Measurements from ENCODE around the gene CFAP90. TPM values are rescaled to one million over a fixed set of nuclear protein-coding genes. Genes with fewer than 3 reads are reported as not detected.

Gene CFAP90
- total RNA-seq, 4 donors from 2014 or later: not detected

DNA sequence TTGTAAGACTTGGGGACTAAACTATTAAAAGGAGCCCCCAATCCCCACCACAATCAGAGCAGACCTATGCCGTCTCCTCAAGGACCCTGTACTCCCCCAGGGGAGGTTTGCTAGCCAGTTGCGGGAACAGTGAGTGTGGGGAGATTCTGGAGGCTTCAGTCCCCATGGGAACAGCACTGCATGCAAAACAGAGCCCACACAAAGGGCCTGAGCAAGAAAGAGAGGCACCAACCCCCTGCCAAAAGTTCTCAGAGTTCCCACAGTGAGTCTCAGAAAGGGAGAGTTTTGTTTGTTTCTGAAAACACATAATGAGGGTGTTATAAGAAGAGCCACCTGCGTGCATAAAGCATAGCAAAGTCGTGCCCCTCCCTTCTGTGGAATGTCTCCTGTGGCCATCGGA is 56.6 kb downstream of the CFAP90 start:
- Histone ChIP-seq H3K27ac (no peak overlapping the region), H3K9me3 (no peaks in the 10 kb centered on the region), H3K4me1 (no peaks in the 10 kb centered on the region), H3K4me3 (no peak overlapping the region), H3K36me3 (no peaks in the 10 kb centered on the region), H3K27me3 (no peaks in the 10 kb centered on the region)
- no peak for TF ChIP-seq POLR2A (IDR thresholded peaks at IDR 0.05)
- TF ChIP-seq, protein P1, sequence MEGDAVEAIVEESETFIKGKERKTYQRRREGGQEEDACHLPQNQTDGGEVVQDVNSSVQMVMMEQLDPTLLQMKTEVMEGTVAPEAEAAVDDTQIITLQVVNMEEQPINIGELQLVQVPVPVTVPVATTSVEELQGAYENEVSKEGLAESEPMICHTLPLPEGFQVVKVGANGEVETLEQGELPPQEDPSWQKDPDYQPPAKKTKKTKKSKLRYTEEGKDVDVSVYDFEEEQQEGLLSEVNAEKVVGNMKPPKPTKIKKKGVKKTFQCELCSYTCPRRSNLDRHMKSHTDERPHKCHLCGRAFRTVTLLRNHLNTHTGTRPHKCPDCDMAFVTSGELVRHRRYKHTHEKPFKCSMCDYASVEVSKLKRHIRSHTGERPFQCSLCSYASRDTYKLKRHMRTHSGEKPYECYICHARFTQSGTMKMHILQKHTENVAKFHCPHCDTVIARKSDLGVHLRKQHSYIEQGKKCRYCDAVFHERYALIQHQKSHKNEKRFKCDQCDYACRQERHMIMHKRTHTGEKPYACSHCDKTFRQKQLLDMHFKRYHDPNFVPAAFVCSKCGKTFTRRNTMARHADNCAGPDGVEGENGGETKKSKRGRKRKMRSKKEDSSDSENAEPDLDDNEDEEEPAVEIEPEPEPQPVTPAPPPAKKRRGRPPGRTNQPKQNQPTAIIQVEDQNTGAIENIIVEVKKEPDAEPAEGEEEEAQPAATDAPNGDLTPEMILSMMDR (IDR thresholded peaks at IDR 0.05): no peak
- DNase-seq: no peak

DNA sequence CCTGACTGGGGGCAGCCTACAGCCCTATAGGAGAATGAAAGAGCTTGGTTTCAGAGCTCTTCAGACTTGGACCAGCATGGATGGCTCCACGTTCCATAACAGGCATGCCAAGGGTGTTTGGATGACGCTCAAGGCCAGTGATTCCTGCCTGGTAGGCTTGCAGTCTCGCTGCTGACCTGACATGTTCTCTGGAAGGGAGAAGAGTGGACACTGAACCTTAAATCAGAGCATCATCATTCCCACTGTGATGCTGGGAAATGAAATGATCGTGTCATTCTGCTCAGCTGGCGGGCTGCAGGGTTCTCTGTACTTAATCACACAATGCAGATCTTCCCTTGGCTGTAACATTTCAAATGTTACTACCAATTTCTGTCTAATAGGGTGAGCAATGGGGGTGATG is 57.0 kb downstream of the CFAP90 start:
- no peak for DNase-seq
- no peak overlapping the region for H3K4me3 ChIP-seq
- H3K4me1 ChIP-seq: no peaks in the 10 kb centered on the region
- TF ChIP-seq, protein P1 (IDR thresholded peaks at IDR 0.05): no peak
- TF ChIP-seq POLR2A (IDR thresholded peaks at IDR 0.05): no peak
- H3K9me3 ChIP-seq: no peaks in the 10 kb centered on the region
- H3K36me3 ChIP-seq: no peaks in the 10 kb centered on the region
- H3K27ac ChIP-seq: no peak overlapping the region
- H3K27me3 ChIP-seq: no peaks in the 10 kb centered on the region

DNA sequence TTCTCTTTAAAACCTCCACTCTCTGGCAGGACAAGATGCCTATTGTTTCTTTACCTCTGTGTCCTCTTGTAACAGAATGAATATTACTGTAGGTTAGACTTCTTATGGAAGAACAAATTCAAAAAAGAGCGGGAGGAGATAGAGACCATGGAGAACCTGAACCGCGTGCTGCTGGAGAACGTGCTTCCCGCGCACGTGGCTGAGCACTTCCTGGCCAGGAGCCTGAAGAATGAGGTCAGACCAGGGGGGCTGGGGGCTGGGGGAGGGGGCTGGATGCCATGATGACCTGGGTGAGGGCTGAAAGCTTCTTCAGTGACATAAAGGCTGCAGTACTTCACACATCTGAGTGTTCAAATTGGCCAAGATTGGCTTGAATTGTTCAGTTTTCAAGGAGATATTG is 61.4 kb downstream of the CFAP90 start:
- H3K36me3 ChIP-seq: no peaks in the 10 kb centered on the region
- no peaks in the 10 kb centered on the region for H3K9me3 ChIP-seq
- no peak for DNase-seq
- H3K27ac ChIP-seq: no peak overlapping the region
- no peaks in the 10 kb centered on the region for H3K4me1 ChIP-seq
- no peak overlapping the region for H3K4me3 ChIP-seq
- no peaks in the 10 kb centered on the region for H3K27me3 ChIP-seq
- TF ChIP-seq, protein P1 (IDR thresholded peaks at IDR 0.05): no peak
- TF ChIP-seq POLR2A (IDR thresholded peaks at IDR 0.05): no peak

DNA sequence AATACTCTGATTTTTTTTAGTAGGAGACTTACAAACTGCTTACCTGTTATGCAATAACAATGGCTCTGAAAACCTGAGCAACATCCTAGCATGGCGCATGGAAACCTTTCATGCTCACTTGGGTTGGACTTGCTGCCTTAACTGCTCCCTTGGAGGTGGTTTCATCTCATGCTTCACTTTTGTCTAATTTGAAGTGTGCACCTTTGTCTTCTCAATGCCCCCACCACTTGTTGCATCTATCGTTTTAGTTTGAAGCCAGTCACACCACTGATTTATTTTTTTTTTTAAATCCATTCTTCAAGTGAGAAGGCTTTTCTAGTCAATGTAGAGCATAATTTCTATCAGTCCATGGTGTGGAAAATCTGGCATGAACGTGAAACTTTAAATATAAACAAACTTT is 63.2 kb downstream of the CFAP90 start:
- no peaks in the 10 kb centered on the region for H3K27me3 ChIP-seq
- no peak for DNase-seq
- no peaks in the 10 kb centered on the region for H3K36me3 ChIP-seq
- no peaks in the 10 kb centered on the region for H3K4me1 ChIP-seq
- TF ChIP-seq, protein P1 (IDR thresholded peaks at IDR 0.05): no peak
- no peak for TF ChIP-seq POLR2A (IDR thresholded peaks at IDR 0.05)
- no peak overlapping the region for H3K27ac ChIP-seq
- H3K9me3 ChIP-seq: no peaks in the 10 kb centered on the region
- H3K4me3 ChIP-seq: no peak overlapping the region

DNA sequence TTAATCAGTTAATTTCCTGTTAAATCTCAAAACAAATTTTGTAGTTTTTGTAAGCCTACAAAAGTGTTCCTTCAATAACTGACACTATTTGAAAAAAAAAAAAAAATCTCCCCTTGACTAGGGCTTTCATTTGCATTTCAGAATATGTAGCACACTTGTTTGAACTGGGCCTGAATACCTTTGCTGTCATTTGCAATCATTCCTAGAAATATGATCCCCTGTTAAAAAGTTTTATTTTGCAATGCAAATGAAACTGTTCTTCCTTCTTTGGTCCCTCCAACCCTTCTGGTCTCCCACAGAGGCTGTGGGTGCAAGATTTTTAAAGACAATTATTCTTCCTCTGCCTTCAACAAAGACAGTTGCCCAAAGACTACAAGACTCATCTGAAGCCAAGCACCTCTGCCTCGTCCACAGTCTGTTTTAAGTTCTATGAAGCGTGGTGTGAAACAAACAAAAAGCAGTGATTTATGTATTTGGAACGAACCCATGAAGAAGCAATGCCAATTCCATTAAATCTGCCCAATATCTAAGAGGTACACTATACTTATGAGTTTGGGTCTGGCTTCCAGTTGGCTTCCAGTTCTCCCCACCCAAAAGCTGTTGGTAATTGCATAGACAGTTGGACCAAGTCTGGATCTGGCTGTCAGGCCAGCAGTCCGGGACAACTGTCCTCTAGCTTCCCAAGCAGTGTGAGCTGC is 66.1 kb downstream of the CFAP90 start:
- DNase-seq: no peak

More for the DNA sequence above, 66.1 kb downstream of the CFAP90 start:
- H3K4me3 ChIP-seq: no peak overlapping the region
- no peak for TF ChIP-seq POLR2A (IDR thresholded peaks at IDR 0.05)
- TF ChIP-seq, protein P1 (IDR thresholded peaks at IDR 0.05): no peak
- no peaks in the 10 kb centered on the region for H3K27me3 ChIP-seq
- H3K4me1 ChIP-seq: no peaks in the 10 kb centered on the region
- H3K9me3 ChIP-seq: no peaks in the 10 kb centered on the region
- no peak overlapping the region for H3K27ac ChIP-seq
- no peaks in the 10 kb centered on the region for H3K36me3 ChIP-seq

All from Peyer's patch (tissue), 4 donors.